T-cell (primary cell): ENCODE results near the gene CRABP2. TPM values are rescaled to one million over a fixed set of nuclear protein-coding genes. Genes with fewer than 3 reads are reported as not detected.

Experiments
- ATAC-seq, 4 experiments: fragments of 200-7000 bp in 3 of 4; fragments of 150-1000 bp in 1 of 4; cut with Tn5 transposase; replicated peaks in 1 of 4; 1 replicate in 3 of 4; 2 replicates in 1 of 4; pipeline ENCODE4 v1.10.0; 2021; ENCODE audit warnings: moderate library complexity in 3 of 4, mild to moderate bottlenecking in 2 of 4, moderate number of reproducible peaks in 1 of 4
- CTCF ChIA-PET, 2 donors: fragments of 300-600 bp; sonication (Branson Sonifier 250); formaldehyde crosslinking; loops; one replicate each; lab custom pipeline; 2022; ENCODE audit warnings: antibody characterized with exemption in 2 of 2; lab: Charles Lee
- POLR2A ChIA-PET, 2 donors: fragments of 300-600 bp; sonication (Branson Sonifier 250); formaldehyde crosslinking; loops; one replicate each; lab custom pipeline; 2022; ENCODE audit warnings: antibody characterized with exemption in 2 of 2; lab: Charles Lee
- DNase-seq, 35 experiments: peaks; one replicate each; pipeline versions ENCODE4 v3.0.0 to v3.0.0-alpha.2; 2013 to 2023
- H3K27ac ChIP-seq: one replicate; pipeline ENCODE4 v1.5.1; 2013; ENCODE audit warnings: low read length
- H3K27me3 ChIP-seq, 2 experiments: replicated peaks in 1 of 2; 1 replicate in 1 of 2; 2 replicates in 1 of 2; pipeline versions ENCODE4 v1.6.1 to v1.7.0; 2013; ENCODE audit warnings: low read length in 1 of 2, mixed read lengths in 1 of 2; ENCODE audit not compliant: control insufficient read depth in 2 of 2, insufficient read depth in 2 of 2; ENCODE audit errors: extremely low read depth in 1 of 2
- H3K36me3 ChIP-seq, 2 donors: 1 replicate in 1 of 2; 2 replicates in 1 of 2; pipeline versions ENCODE4 v1.6.1 to v1.7.0; 2013; ENCODE audit warnings: low read length in 1 of 2; ENCODE audit not compliant: control insufficient read depth in 2 of 2, insufficient read depth in 1 of 2; ENCODE audit errors: extremely low read depth in 1 of 2
- H3K4me1 ChIP-seq, 2 experiments: 1 replicate in 1 of 2; 2 replicates in 1 of 2; pipeline versions ENCODE4 v1.6.1 to v1.7.0; 2013; ENCODE audit warnings: low read length in 2 of 2, mixed read lengths in 1 of 2; ENCODE audit not compliant: insufficient read depth in 2 of 2, control insufficient read depth in 1 of 2; ENCODE audit errors: extremely low read depth in 1 of 2
- H3K4me3 ChIP-seq, 2 donors: 1 replicate in 1 of 2; 2 replicates in 1 of 2; pipeline versions ENCODE4 v1.5.1 to v1.7.0; 2013; ENCODE audit warnings: mild to moderate bottlenecking in 2 of 2, low read length in 1 of 2, moderate library complexity in 1 of 2; ENCODE audit not compliant: control insufficient read depth in 1 of 2; ENCODE audit errors: extremely low read depth in 1 of 2
- H3K9me3 ChIP-seq: 2 replicates; pipeline ENCODE4 v1.7.0; 2013
- H3K27ac Mint-ChIP-seq, 2 donors: one replicate each; pipeline ENCODE4 v1.8.0; 2020 to 2021; ENCODE audit warnings: mild to moderate bottlenecking in 2 of 2, mixed read lengths in 2 of 2
- H3K27me3 Mint-ChIP-seq, 2 donors: one replicate each; pipeline ENCODE4 v1.8.0; 2021 to 2022; ENCODE audit warnings: mixed read lengths in 2 of 2
- H3K36me3 Mint-ChIP-seq: one replicate; pipeline ENCODE4 v1.8.0; 2021; ENCODE audit warnings: mixed read lengths
- H3K4me1 Mint-ChIP-seq, 3 donors: one replicate each; pipeline ENCODE4 v1.8.0; 2020 to 2022; ENCODE audit warnings: mixed read lengths in 3 of 3, mild to moderate bottlenecking in 1 of 3
- H3K4me3 Mint-ChIP-seq, 3 donors: one replicate each; pipeline ENCODE4 v1.8.0; 2020 to 2022; ENCODE audit warnings: mild to moderate bottlenecking in 3 of 3, mixed read lengths in 3 of 3, moderate library complexity in 3 of 3
- H3K9me3 Mint-ChIP-seq, 3 donors: one replicate each; pipeline ENCODE4 v1.8.0; 2020 to 2022; ENCODE audit warnings: mixed read lengths in 3 of 3
- WGBS: methylation state at CpG from one replicate; pipeline ENCODE4 v1.1.5; 2013; ENCODE audit warnings: missing lambda C conversion rate; ENCODE audit not compliant: insufficient coverage; 5-methylcytosine and 5-hydroxymethylcytosine counted together
- total RNA-seq, 35 experiments: library from RNA in 6 of 35; stranded (reverse) in 6 of 35; fragments of 120-200 nt in 1 of 35; gene quantifications; one replicate each; pipeline versions ENCODE4 v1.2.1 to v1.2.4 and lab custom pipeline; 2013 to 2026

Gene CRABP2
- total RNA-seq, 5 donors from 2014 or later (not counting 1 experiment from before 2014, with no cell fraction given): 0.76 to 3.6 (median 1.6) TPM

DNA sequence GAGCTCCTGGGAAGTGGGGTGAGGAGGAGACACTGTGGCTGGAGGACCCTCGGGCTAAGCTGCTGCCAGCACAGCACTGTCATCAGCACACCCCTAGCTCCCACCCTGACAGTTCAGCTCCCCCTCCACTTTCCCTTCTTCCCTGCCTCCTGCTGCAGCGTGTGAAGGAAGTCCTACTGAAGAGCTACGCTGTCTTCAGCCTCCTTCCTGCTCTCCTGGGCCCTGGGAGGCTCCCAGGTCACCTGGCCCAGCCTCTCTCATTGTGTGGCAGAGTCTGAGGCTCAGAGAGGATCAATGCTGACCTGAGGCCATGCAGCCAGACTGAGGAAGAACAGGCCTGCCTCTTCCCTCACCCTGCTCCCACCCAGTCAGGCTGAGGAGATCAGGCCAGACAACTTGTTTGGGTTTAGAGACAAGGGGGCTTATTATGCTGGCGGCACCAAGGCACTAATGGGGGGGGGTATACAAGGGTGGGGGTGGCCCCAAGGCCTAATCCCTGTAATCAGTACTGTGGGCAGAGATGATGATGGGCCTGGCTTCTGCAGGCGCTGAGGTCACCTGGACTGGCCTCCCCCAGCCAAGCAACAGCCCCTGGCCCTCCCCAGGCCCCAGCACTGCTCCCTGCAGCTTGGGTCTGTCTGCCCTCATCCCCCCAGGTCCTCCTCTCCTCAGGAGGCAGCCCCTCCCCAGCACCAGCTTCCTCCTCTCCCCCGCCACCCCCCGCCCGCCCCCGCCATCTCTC is 37.2 kb downstream of the CRABP2 start:
- WGBS: 95% methylated on average over 2 of the region's 9 CpGs
- H3K4me3 Mint-ChIP-seq: no peak overlapping the region
- ChIA-PET POLR2A (no interaction called here), CTCF (no interaction called here)
- peaks cover 9 to 10% of the 10 kb centered on the region in 2 donors for H3K27me3 Mint-ChIP-seq
- Histone ChIP-seq H3K36me3 (no peaks in the 10 kb centered on the region), H3K27ac (no peak overlapping the region), H3K4me3 (no peak overlapping the region), H3K27me3 (peaks cover 2 to 26% of the 10 kb centered on the region in 2 experiments), H3K9me3 (no peaks in the 10 kb centered on the region), H3K4me1 (peaks cover 0 to 4% of the 10 kb centered on the region in 2 experiments)
- H3K27ac Mint-ChIP-seq: no peak overlapping the region
- H3K4me1 Mint-ChIP-seq: peaks cover 0 to 4% (median 0%) of the 10 kb centered on the region in 3 donors
- ATAC-seq (no peak), DNase-seq (no peak)
- no peaks in the 10 kb centered on the region for H3K9me3 Mint-ChIP-seq
- no peaks in the 10 kb centered on the region for H3K36me3 Mint-ChIP-seq

DNA sequence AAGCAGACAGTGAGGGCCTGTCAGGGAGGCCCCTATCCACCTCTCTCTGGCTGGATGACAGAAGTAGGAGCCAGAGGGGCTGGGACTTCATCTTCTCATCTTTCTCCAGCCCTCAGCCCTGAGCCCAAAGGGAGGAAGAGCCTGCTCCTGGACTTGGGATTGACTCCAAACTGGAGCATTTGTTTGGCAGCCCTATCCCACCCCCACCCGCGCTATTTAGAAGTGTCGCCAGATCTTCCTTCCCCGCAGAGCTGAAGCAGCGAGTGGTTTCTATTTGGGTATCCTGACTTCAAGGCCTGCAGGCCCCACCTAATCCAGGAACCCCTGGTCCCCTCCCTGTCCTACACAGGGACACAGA is 37.8 kb downstream of the CRABP2 start:
- H3K36me3 ChIP-seq: no peaks in the 10 kb centered on the region
- ChIA-PET POLR2A (no interaction called here), CTCF (no interaction called here)
- no CpG with 5 or more reads among the region's 5 CpGs for WGBS
- Mint-ChIP-seq H3K27me3 (peaks cover 7 to 8% of the 10 kb centered on the region in 2 donors), H3K36me3 (no peaks in the 10 kb centered on the region), H3K9me3 (no peaks in the 10 kb centered on the region), H3K4me3 (no peak overlapping the region), H3K27ac (no peak overlapping the region), H3K4me1 (peaks cover 0 to 7% (median 0%) of the 10 kb centered on the region in 3 donors)
- peaks cover 2 to 20% of the 10 kb centered on the region in 2 experiments for H3K27me3 ChIP-seq
- H3K27ac ChIP-seq: no peak overlapping the region
- ATAC-seq (no peak), DNase-seq (no peak)
- H3K4me3 ChIP-seq: no peak overlapping the region
- H3K9me3 ChIP-seq: no peaks in the 10 kb centered on the region
- peaks cover 0 to 4% of the 10 kb centered on the region in 2 experiments for H3K4me1 ChIP-seq

DNA sequence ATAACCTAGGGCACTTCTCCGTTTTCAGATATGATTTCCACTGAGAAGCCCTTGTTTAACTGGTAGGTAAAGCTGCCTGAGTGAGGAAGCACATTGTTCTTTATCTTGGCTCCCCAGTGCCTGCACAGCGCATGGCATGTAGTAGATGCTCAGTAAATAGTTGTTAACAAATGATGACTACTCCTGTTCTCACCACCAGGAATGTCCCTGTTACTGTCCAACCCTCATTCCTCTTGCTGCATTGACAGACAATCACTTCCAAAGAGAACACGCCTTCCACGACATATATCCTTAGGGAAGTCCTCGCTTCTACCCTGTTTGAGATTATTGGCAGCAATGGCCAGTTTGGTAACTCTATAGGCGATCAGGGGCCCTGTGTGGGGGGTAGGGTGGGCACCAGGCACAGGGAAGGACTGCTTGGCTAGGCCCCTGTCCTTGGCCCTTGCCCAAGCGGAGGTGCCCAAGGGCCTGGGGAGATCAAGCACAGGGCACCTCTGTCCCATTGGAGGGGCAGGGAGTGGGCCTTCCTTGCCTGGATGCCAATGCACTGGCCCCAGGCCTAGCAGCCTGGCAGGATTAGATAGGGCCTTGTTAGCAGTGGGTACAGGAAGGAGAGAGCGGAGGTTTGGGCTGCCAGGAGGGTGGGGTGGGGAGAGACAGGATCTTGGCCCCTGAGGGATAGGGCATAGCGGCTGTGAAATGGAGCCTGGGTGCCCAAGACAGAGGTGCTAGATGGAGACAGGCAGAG is 38.3 kb downstream of the CRABP2 start:
- H3K4me3 Mint-ChIP-seq: no peak overlapping the region
- H3K9me3 Mint-ChIP-seq: no peaks in the 10 kb centered on the region
- Histone ChIP-seq H3K36me3 (no peaks in the 10 kb centered on the region), H3K4me3 (no peak overlapping the region), H3K4me1 (peaks cover 0 to 6% of the 10 kb centered on the region in 2 experiments), H3K9me3 (no peaks in the 10 kb centered on the region), H3K27ac (no peak overlapping the region), H3K27me3 (peaks cover 2 to 19% of the 10 kb centered on the region in 2 experiments)
- ChIA-PET POLR2A (no interaction called here), CTCF (no interaction called here)
- DNase-seq (no peak), ATAC-seq (no peak)
- H3K27ac Mint-ChIP-seq: no peak overlapping the region
- WGBS: 100% methylated on average over 3 of the region's 9 CpGs
- peaks cover 3 to 7% of the 10 kb centered on the region in 2 donors for H3K27me3 Mint-ChIP-seq
- peaks cover 2 to 9% (median 4%) of the 10 kb centered on the region in 3 donors for H3K4me1 Mint-ChIP-seq
- H3K36me3 Mint-ChIP-seq: no peaks in the 10 kb centered on the region

DNA sequence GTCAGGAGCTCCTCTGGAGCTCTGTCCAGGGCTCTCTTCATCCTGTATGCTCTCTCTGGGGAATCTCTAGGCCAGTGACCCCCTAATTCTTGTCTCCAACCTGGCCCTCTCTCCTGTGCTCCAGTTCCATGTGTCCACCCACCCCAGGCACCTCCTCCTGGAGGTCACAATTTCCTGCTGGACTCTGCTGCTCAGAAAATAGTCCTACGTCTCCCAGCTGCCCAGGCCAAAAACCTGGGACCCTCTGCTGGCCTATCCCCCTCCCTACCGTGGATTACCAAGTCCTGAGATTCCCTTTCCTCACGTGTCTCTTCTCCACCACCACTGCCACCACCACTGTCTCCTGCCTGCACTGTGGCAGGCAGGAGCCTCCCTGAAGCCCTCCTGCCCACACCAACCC is 39.8 kb downstream of the CRABP2 start:
- peaks cover 14 to 24% (median 19%) of the 10 kb centered on the region in 3 donors for H3K4me1 Mint-ChIP-seq
- H3K27ac ChIP-seq: no peak overlapping the region
- ATAC-seq: no peak
- H3K36me3 Mint-ChIP-seq: no peaks in the 10 kb centered on the region
- H3K4me1 ChIP-seq: peaks cover 5 to 21% of the 10 kb centered on the region in 2 experiments
- H3K9me3 ChIP-seq: no peaks in the 10 kb centered on the region
- H3K27me3 Mint-ChIP-seq: no peaks in the 10 kb centered on the region
- no peak overlapping the region for H3K27ac Mint-ChIP-seq
- H3K9me3 Mint-ChIP-seq: no peaks in the 10 kb centered on the region
- H3K4me3 Mint-ChIP-seq: no peak overlapping the region
- H3K27me3 ChIP-seq: peaks cover 0 to 14% of the 10 kb centered on the region in 2 experiments
- ChIA-PET POLR2A (interaction anchor here in 1 of 2 donors (0.6 kb wide), 1 partner anchor 53 kb away, joined by 3 read pairs; no protein-coding TSS in a partner anchor), CTCF (interaction anchor here (0.6 to 1.0 kb wide), 3 partner anchors 39 to 52 kb away, joined by 3 to 4 read pairs (median 4); no protein-coding TSS in a partner anchor)
- WGBS: 81% methylated on average over 3 of the region's 3 CpGs
- H3K4me3 ChIP-seq: no peak overlapping the region
- H3K36me3 ChIP-seq: no peaks in the 10 kb centered on the region
- no peak for DNase-seq

DNA sequence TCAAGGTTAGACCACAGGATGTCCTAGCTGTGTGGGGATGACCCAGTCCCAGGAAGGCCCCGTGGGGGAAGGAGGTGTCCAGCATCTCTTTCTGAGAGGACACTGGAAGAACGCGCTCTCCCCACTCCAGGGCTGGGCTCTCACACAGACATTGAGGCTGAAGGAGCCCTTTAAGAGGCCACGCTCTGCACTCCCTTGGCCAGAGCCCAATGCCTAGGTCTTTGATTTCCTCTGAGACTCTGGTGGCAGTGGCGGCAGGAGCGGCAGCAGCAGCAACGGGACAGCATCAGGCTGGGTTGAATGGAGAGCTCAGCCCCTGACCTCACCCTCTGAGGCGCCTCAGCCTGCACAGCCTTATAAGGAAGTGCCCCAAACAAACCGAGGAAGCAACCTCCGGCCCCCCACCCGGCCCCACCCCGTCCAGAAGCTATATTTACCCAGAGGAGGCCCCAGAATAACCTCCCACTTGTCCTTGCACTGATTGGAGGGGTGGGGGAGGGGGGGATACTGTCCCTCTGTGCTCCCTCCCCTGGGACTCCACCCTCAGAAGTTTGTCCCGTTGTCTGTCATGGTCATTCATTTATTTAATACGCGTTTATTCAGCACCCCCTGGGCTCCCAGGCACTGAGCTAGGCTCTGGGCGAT is 40.5 kb downstream of the CRABP2 start:
- POLR2A ChIA-PET: interaction anchor here in 1 of 2 donors (0.6 kb wide), 1 partner anchor 435 kb away, joined by 4 read pairs; no protein-coding TSS in a partner anchor
- Histone ChIP-seq H3K9me3 (no peaks in the 10 kb centered on the region), H3K4me1 (peaks cover 5 to 27% of the 10 kb centered on the region in 2 experiments), H3K36me3 (no peaks in the 10 kb centered on the region), H3K27me3 (peaks cover 0 to 8% of the 10 kb centered on the region in 2 experiments), H3K27ac (no peak overlapping the region), H3K4me3 (no peak overlapping the region)
- CTCF ChIA-PET: interaction anchor here in 1 of 2 donors (0.6 to 1.0 kb wide), 2 partner anchors 38 to 47 kb away, joined by 3 to 4 read pairs; no protein-coding TSS in a partner anchor
- ATAC-seq (no peak), DNase-seq (no peak)
- Mint-ChIP-seq H3K4me3 (no peak overlapping the region), H3K27ac (no peak overlapping the region), H3K36me3 (no peaks in the 10 kb centered on the region), H3K9me3 (no peaks in the 10 kb centered on the region), H3K27me3 (no peaks in the 10 kb centered on the region), H3K4me1 (peaks cover 21 to 30% (median 26%) of the 10 kb centered on the region in 3 donors)
- 49% methylated on average over 12 of the region's 16 CpGs for WGBS
